Measurements from ENCODE around the gene SHD. TPM values are rescaled to one million over a fixed set of nuclear protein-coding genes. Genes with fewer than 3 reads are reported as not detected.
"Not testable (repeated sequence)": the region's sequence is repeated elsewhere in the genome, so short reads cannot be mapped to it uniquely, and the experiment has no call there.

SHD gene
- total and polyA plus RNA-seq, 10 donors = 0.05 to 3.9 (median 0.78) TPM; not detected in 6

- no peak overlapping the region for H3K27ac ChIP-seq
- peak; percentile 91 for DNase-seq
- intact Hi-C loops (cut with DNase I; ENCODE audit: low total_unique reads) = no loop called here
- peaks cover 0 to 26% (median 12%) of the 10 kb centered on the region in 6 donors for H3K4me1 ChIP-seq
- H3K9me3 ChIP-seq = no peaks in the 10 kb centered on the region
- H3K36me3 ChIP-seq = peaks cover 0 to 9% (median 0%) of the 10 kb centered on the region in 6 donors
- 34 to 50% (median 41%) methylated on average over 11 of the region's 11 CpGs for WGBS, 5 donors
- peaks cover 0 to 57% (median 15%) of the 10 kb centered on the region in 7 donors for H3K27me3 ChIP-seq (replicated peaks in 1 of 7)
- H3K4me3 ChIP-seq = no peak overlapping the region
- TF ChIP-seq CTCF (IDR thresholded peaks at IDR 0.05 in 8 of 11, conservative IDR thresholded peaks at IDR 0.05 in 3 of 11) (peak in 10 of 11 experiments; percentile 37 to 81 (median 65)), POLR2AphosphoS5 (IDR thresholded peaks at IDR 0.05) (no peak)
These were observed 45.7 kb upstream of the SHD start for GRCh38 chr19:4233282-4233853.

- Histone ChIP-seq H3K4me3 (no peak overlapping the region), H3K9me3 (no peaks in the 10 kb centered on the region), H3K27me3 (replicated peaks in 1 of 7) (peaks cover 0 to 47% (median 12%) of the 10 kb centered on the region in 7 donors), H3K27ac (no peak overlapping the region), H3K4me1 (peaks cover 0 to 17% (median 4%) of the 10 kb centered on the region in 6 donors), H3K36me3 (peaks cover 0 to 9% (median 0%) of the 10 kb centered on the region in 6 donors)
- WGBS, 5 donors = 65 to 73% (median 70%) methylated on average over 19 to 21 of the region's 21 CpGs
- intact Hi-C loops (cut with DNase I; ENCODE audit: low total_unique reads) = no loop called here
- DNase-seq = no peak
- TF ChIP-seq POLR2A (IDR thresholded peaks at IDR 0.05) (no peak), POLR2AphosphoS5 (IDR thresholded peaks at IDR 0.05) (no peak), CTCF (IDR thresholded peaks at IDR 0.05 in 8 of 11, conservative IDR thresholded peaks at IDR 0.05 in 3 of 11) (no peak)
These were observed 44.8 kb upstream of the SHD start for GRCh38 chr19:4234142-4234861.

DNA sequence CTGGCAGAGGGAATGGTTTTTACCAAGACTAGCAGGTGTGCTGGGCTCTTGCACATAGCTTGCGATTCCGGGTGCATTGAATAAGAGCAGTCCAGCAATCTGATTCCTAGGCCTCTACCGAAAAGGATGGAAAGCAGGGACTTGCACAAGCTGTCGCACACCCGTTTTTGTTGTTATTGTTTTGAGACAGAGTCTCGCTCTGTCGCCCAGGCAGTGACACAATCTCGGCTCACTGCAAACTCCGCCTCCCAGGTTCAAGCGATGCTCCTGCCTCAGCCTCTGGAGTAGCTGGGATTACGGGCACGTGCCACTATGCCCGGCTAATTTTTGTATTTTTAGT is 44.2 kb upstream of the SHD start:
- no peak for TF ChIP-seq POLR2A (IDR thresholded peaks at IDR 0.05)
- TF ChIP-seq POLR2AphosphoS5 (IDR thresholded peaks at IDR 0.05) = no peak
- no peak for TF ChIP-seq CTCF (IDR thresholded peaks at IDR 0.05 in 8 of 11, conservative IDR thresholded peaks at IDR 0.05 in 3 of 11)
- peaks cover 0 to 9% (median 0%) of the 10 kb centered on the region in 6 donors for H3K36me3 ChIP-seq
- intact Hi-C loops (cut with DNase I; ENCODE audit: low total_unique reads) = no loop called here
- H3K4me1 ChIP-seq = peaks cover 0 to 11% (median 0%) of the 10 kb centered on the region in 6 donors
- no peak for DNase-seq
- H3K27me3 ChIP-seq (replicated peaks in 1 of 7) = peaks cover 0 to 42% (median 9%) of the 10 kb centered on the region in 7 donors
- H3K4me3 ChIP-seq = no peak overlapping the region
- H3K9me3 ChIP-seq = no peaks in the 10 kb centered on the region
- WGBS, 5 donors = 67 to 86% (median 85%) methylated on average over 13 of the region's 13 CpGs
- no peak overlapping the region for H3K27ac ChIP-seq

DNA sequence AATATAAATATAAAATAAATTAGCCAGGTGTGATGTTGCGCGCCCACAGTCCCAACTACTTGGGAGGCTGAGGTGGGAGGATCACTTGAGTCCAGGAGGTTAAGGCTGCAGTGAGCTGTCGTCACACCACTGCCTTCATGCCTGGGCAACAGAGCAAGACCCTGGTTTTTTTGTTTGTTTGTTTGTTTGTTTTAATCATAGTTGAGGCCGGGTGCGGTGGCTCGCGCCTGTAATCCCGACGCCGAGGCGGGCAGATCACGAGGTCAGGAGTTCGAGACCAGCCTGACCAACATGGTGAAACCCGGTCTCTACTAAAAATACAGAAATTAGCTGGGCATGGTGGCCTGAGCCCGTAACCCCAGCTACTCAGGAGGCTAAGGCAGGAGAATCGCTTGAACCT is 41.6 kb upstream of the SHD start:
- Histone ChIP-seq H3K9me3 (peaks cover 0 to 18% (median 14%) of the 10 kb centered on the region in 8 donors), H3K27me3 (replicated peaks in 1 of 7) (peaks cover 0 to 15% (median 7%) of the 10 kb centered on the region in 7 donors)
- H3K4me3 ChIP-seq; H3K36me3 ChIP-seq; H3K27ac ChIP-seq; DNase-seq; intact Hi-C loops (cut with DNase I; ENCODE audit: low total_unique reads); H3K4me1 ChIP-seq: not testable (repeated sequence)
- 86 to 94% (median 93%) methylated on average over 16 of the region's 16 CpGs for WGBS, 5 donors
